ENCODE measurements around the gene ADTRP. TPM values are rescaled to one million over a fixed set of nuclear protein-coding genes. Genes with fewer than 3 reads are reported as not detected.

ADTRP gene
- polyA plus RNA-seq, 1 donor (not counting 4 experiments of a cell fraction or from before 2014, with no cell fraction given): 16.7 TPM

- H4K20me1 ChIP-seq (ENCODE audit: control insufficient read depth, extremely low read depth, insufficient read depth, low read length): no peaks in the 10 kb centered on the region
- dilution Hi-C loops (cut with MboI; ENCODE audit: extremely low pct_ligation_motif_present, low sequenced_read_pairs): no loop called here
- FAIRE-seq: no peak
These were observed 56.4 kb downstream of the ADTRP start for GRCh38 chr6:11722220-11722619.

GRCh38 chr6:11718463-11718862 lies 60.1 kb downstream of the ADTRP start:
- no peaks in the 10 kb centered on the region for H4K20me1 ChIP-seq (ENCODE audit: control insufficient read depth, extremely low read depth, insufficient read depth, low read length)
- no peak overlapping the region for H3K4me2 ChIP-seq (ENCODE audit: control insufficient read depth, extremely low read depth, insufficient read depth, low read depth, low read length)
- H3K36me3 ChIP-seq (ENCODE audit: control insufficient read depth in 2 of 2, extremely low read depth in 1 of 2, insufficient read depth in 2 of 2, low read length in 2 of 2): peaks cover 4% of the 10 kb centered on the region in 2 experiments
- H3K9ac ChIP-seq (ENCODE audit: control insufficient read depth, extremely low read depth, insufficient read depth, low read length): no peak overlapping the region
- H3K9me3 ChIP-seq (ENCODE audit: control insufficient read depth, low read depth, low read length): no peaks in the 10 kb centered on the region
- H3K4me1 ChIP-seq (ENCODE audit: control insufficient read depth, extremely low read depth, insufficient read depth, low read length): no peaks in the 10 kb centered on the region
- TF ChIP-seq EZH2 (IDR thresholded peaks at IDR 0.05; ENCODE audit: low read length): no peak
- TF ChIP-seq, protein P1, sequence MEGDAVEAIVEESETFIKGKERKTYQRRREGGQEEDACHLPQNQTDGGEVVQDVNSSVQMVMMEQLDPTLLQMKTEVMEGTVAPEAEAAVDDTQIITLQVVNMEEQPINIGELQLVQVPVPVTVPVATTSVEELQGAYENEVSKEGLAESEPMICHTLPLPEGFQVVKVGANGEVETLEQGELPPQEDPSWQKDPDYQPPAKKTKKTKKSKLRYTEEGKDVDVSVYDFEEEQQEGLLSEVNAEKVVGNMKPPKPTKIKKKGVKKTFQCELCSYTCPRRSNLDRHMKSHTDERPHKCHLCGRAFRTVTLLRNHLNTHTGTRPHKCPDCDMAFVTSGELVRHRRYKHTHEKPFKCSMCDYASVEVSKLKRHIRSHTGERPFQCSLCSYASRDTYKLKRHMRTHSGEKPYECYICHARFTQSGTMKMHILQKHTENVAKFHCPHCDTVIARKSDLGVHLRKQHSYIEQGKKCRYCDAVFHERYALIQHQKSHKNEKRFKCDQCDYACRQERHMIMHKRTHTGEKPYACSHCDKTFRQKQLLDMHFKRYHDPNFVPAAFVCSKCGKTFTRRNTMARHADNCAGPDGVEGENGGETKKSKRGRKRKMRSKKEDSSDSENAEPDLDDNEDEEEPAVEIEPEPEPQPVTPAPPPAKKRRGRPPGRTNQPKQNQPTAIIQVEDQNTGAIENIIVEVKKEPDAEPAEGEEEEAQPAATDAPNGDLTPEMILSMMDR (optimal IDR thresholded peaks at IDR 0.05 in 1 of 3, IDR thresholded peaks at IDR 0.05 in 1 of 3, conservative IDR thresholded peaks at IDR 0.05 in 1 of 3; ENCODE audit: extremely low read depth in 1 of 3, insufficient read depth in 2 of 3, low read length in 3 of 3): no peak
- DNase-seq (ENCODE audit: low read depth, low spot score) (no peak), FAIRE-seq (no peak)
- no peak overlapping the region for H3K27ac ChIP-seq (ENCODE audit: control insufficient read depth, insufficient read depth, low read length)
- H2AFZ ChIP-seq (ENCODE audit: control insufficient read depth, low read length): no peak overlapping the region
- no peak overlapping the region for H3K4me3 ChIP-seq (ENCODE audit: control insufficient read depth in 2 of 3, extremely low read depth in 1 of 3, insufficient read depth in 2 of 3, low read depth in 1 of 3, low read length in 3 of 3)
- H3K27me3 ChIP-seq (ENCODE audit: control insufficient read depth, extremely low read depth, insufficient read depth, low read length): no peaks in the 10 kb centered on the region
- no peaks in the 10 kb centered on the region for H3K9me1 ChIP-seq (ENCODE audit: control insufficient read depth, extremely low read depth, insufficient read depth, low read length)
- no peaks in the 10 kb centered on the region for H3K79me2 ChIP-seq (ENCODE audit: control insufficient read depth, insufficient read depth, low read length)
- dilution Hi-C loops (cut with MboI; ENCODE audit: extremely low pct_ligation_motif_present, low sequenced_read_pairs): no loop called here

More at GRCh38 chr6:11722220-11722619, 56.4 kb downstream of the ADTRP start:
- no peaks in the 10 kb centered on the region for H3K79me2 ChIP-seq (ENCODE audit: control insufficient read depth, insufficient read depth, low read length)
- H3K36me3 ChIP-seq (ENCODE audit: control insufficient read depth in 2 of 2, extremely low read depth in 1 of 2, insufficient read depth in 2 of 2, low read length in 2 of 2): peaks cover 2 to 4% of the 10 kb centered on the region in 2 experiments
- no peaks in the 10 kb centered on the region for H3K27me3 ChIP-seq (ENCODE audit: control insufficient read depth, extremely low read depth, insufficient read depth, low read length)
- H3K9me1 ChIP-seq (ENCODE audit: control insufficient read depth, extremely low read depth, insufficient read depth, low read length): no peaks in the 10 kb centered on the region
- no peaks in the 10 kb centered on the region for H3K4me1 ChIP-seq (ENCODE audit: control insufficient read depth, extremely low read depth, insufficient read depth, low read length)
- no peak overlapping the region for H3K4me3 ChIP-seq (ENCODE audit: control insufficient read depth in 2 of 3, extremely low read depth in 1 of 3, insufficient read depth in 2 of 3, low read depth in 1 of 3, low read length in 3 of 3)
- no peak overlapping the region for H2AFZ ChIP-seq (ENCODE audit: control insufficient read depth, low read length)
- no peak for DNase-seq (ENCODE audit: low read depth, low spot score)
- no peak overlapping the region for H3K9ac ChIP-seq (ENCODE audit: control insufficient read depth, extremely low read depth, insufficient read depth, low read length)
- no peak overlapping the region for H3K27ac ChIP-seq (ENCODE audit: control insufficient read depth, insufficient read depth, low read length)
- no peak for TF ChIP-seq EZH2 (IDR thresholded peaks at IDR 0.05; ENCODE audit: low read length)
- TF ChIP-seq, protein P1 (optimal IDR thresholded peaks at IDR 0.05 in 1 of 3, IDR thresholded peaks at IDR 0.05 in 1 of 3, conservative IDR thresholded peaks at IDR 0.05 in 1 of 3; ENCODE audit: extremely low read depth in 1 of 3, insufficient read depth in 2 of 3, low read length in 3 of 3): no peak
- H3K4me2 ChIP-seq (ENCODE audit: control insufficient read depth, extremely low read depth, insufficient read depth, low read depth, low read length): no peak overlapping the region
- no peaks in the 10 kb centered on the region for H3K9me3 ChIP-seq (ENCODE audit: control insufficient read depth, low read depth, low read length)
